Raji (cell line): Measurements from ENCODE around the gene RAB8A.

ENCODE experiments used
- POLR2A ChIP-seq: IDR thresholded peaks from 2 replicates; pipeline ENCODE4 v1.6.1; 2011; ENCODE audit warnings: low read depth, low read length, control low read depth; ENCODE audit not compliant: insufficient read depth

The RAB8A gene

GRCh38 chr19:16121141-16121540 is 9.5 kb downstream of the RAB8A start:
- no peak for TF ChIP-seq POLR2A

DNA sequence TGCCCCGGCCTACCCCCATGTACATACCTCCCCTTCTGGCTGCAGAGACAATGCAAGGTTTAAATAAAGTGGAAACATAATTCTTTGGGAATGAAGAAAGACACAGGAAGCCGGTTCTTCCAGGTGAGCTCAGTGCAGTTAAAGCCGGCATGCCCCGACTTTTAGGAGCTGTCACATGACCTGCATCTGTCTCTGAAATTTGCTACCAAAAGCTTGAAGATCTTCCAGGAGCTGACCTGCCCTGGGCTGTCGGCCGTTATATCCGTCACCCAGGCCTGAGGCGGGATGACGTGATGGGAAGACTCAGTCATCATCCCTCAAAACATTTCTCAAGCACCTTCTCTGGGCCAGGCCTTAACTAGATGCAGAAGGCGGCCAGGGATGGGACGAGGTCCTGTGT is 10.3 kb downstream of the RAB8A start:
- TF ChIP-seq POLR2A: no peak

DNA sequence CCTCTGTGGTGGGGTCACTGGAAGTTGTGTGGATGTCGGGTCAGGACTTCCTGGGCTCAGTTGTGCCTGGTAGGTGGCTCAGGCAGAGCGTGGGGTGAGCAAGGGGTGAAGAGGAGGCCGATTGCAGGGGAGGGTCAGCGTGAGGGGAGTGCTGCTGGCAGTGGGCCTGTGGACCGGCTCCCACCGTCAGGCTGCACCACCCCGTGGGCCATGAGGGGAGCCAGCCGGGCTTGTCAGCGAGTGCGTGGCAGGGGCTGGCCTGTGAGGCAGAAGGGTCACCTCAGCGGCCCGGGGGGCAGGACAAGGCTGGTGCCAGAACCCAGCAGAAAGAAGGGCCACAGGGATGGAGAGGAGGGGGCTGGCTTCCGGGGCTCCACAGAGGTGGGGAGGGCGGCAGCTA is 13.3 kb downstream of the RAB8A start:
- no peak for TF ChIP-seq POLR2A

DNA sequence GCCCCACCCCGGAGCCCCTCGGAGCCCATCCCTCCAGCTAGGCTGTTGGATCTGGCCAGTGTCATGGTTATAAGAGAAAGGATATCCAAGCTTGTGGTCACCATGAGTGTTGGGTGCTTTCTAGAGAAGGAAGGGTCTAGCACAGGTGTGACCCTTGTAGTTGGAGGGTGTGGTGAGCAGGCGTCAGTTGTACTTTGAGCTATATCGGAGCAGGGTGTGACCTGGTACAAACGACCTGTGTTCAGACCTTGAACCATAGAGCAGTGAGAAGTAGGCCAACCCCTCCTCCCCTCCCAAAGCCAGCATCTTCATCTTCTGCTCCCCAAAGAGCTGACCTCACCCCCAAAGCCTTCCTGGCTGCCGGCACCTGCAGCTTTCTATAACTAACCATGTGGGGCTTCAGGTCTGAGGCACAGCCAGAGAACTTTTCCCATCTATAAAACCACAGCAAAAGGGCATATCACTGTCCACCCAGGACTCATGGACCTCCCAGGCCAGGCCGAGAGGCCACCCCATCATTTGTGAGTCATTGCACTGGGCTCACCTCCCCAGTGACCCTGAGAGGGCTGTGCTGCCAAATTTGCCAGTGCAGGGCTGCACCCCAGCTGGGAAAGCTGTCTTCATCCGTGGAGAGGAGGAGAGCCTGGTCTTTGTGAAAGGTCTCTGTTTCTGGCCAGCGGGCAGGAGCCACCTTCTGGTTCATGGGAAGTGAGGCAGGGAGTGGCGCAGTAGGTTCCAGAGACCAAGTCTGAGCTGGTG is 14.2 kb downstream of the RAB8A start:
- no peak for TF ChIP-seq POLR2A

GRCh38 chr19:16127080-16127479 is 15.4 kb downstream of the RAB8A start:
- TF ChIP-seq POLR2A: no peak

GRCh38 chr19:16127776-16128371 is 16.2 kb downstream of the RAB8A start:
- TF ChIP-seq POLR2A: no peak

GRCh38 chr19:16131648-16132047 is 20.0 kb downstream of the RAB8A start:
- no peak for TF ChIP-seq POLR2A

- no peak for TF ChIP-seq POLR2A
Measured at GRCh38 chr19:16133818-16134217, 22.1 kb downstream of the RAB8A start.

- no peak for TF ChIP-seq POLR2A
Measured at GRCh38 chr19:16134510-16134909, 22.8 kb downstream of the RAB8A start.

DNA sequence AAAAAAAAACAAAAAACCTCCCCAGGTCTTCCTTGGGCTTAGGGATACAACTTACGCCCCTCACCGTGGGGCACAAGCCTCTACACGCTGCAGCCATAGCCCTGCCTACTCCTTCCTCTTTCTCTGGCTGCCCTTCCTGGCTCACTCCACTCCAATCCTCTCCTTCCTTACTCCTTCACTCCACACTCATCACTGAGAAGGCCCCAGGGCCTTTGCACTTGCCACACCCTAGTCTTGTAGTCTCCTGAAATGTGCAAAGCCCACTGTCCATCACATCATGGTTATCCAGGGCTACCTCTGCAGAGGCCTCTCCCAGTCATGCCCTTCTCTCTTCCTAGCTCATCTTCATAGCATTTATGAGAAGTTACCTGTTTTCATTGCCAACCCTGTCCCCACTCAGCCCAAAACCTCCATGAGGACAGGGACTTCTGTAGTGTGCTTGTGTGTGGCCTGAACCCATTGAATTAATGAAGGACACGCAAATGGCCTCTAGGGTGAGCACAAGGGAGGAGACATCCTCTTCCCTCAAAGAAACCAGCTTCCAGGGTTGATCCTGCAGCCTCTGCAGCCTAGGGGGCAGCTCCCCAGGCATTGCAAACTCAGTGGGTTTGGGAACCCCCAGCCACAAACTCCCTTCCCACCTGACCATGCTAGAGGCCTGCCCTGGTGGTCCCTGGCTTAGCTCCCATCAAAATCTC is 23.9 kb downstream of the RAB8A start:
- TF ChIP-seq POLR2A: no peak

DNA sequence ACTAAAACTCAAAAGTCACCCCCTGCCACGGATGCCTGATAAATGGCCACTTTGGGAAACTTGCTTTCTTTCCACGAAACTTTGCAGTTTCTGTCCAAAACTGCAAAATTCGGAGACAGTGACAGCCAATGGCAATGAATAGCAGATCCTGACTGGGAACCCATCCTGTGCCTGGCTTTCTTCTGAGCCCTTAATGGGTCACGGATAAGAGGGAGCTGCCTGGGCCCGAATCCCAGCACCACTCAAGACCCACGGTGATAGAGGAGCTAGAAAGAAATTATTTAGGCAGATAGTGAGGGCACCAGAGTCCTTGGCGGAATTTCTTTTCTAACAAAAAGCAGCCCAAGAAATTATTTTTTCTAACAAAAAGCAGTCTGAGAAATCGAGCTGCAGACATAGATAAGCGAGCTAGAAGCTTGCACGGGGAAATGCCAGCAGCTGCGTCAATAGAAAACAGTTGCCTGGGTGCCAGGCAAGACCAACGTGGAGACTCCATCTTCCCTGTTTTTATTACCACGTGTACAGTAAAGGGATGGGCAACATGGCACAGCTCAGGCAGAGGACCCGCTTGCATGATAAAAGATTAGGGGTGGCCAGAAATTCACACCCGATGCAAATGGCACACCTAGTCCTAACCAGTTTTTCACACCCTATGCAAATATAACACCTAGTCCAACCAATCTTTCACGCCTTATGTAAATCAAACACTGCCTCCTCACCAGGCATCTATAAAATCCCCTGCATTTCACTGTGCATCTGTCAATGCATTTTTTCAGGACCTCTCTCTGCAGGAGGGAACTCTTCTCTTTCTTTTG is 24.7 kb downstream of the RAB8A start:
- no peak for TF ChIP-seq POLR2A

GRCh38 chr19:16139752-16140151 is 28.1 kb downstream of the RAB8A start:
- no peak for TF ChIP-seq POLR2A

DNA sequence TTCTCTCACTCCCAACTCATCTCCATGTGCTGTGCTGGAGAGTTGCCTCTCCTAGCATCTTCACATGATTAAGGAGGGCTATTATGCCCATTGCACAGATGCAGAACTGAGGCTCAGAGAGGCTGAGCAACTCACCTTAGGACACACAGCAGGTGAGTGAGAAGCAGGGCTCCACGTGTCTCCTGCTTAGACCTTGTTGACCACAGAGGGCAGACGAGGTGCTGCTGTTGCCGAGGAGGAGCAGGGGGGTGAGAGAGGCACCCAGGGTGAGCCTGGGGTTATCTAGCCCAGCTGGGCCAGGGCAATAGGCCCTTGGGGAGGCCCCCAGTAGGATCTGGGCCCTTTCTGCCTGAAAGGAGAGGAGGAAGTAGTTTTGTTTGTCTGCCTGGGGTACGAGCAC is 29.4 kb downstream of the RAB8A start:
- TF ChIP-seq POLR2A: peak; percentile 43

- TF ChIP-seq POLR2A: no peak
Measured at GRCh38 chr19:16142032-16142580, 30.4 kb downstream of the RAB8A start.
